Parathyroid adenoma (tissue), 2 donors: Measurements from ENCODE around the gene SREK1IP1.

Experiments used
- H2AFZ ChIP-seq: fragments of 300-600 bp; sonication (generic); one replicate; pipeline ENCODE4 v1.7.0; 2017; ENCODE audit warnings: antibody characterized with exemption, mild to moderate bottlenecking
- H3K27ac ChIP-seq: fragments of 300-600 bp; sonication (generic); one replicate; pipeline ENCODE4 v1.7.0; 2017
- H3K27me3 ChIP-seq: fragments of 300-600 bp; sonication (generic); one replicate; pipeline ENCODE4 v1.7.0; 2017; ENCODE audit warnings: low read length; ENCODE audit not compliant: control insufficient read depth, insufficient read depth
- H3K36me3 ChIP-seq: fragments of 300-600 bp; sonication (generic); one replicate; pipeline ENCODE4 v1.7.0; 2017; ENCODE audit warnings: low read length; ENCODE audit not compliant: control insufficient read depth, insufficient read depth
- H3K4me1 ChIP-seq: fragments of 300-600 bp; sonication (generic); one replicate; pipeline ENCODE4 v1.7.0; 2017; ENCODE audit warnings: control low read depth
- H3K4me2 ChIP-seq: fragments of 300-600 bp; sonication (generic); one replicate; pipeline ENCODE4 v1.7.0; 2017; ENCODE audit warnings: low read length
- H3K4me3 ChIP-seq: fragments of 300-600 bp; sonication (generic); one replicate; pipeline ENCODE4 v1.7.0; 2017; ENCODE audit warnings: low read depth, low read length
- H3K79me2 ChIP-seq: fragments of 300-600 bp; sonication (generic); one replicate; pipeline ENCODE4 v1.7.0; 2017; ENCODE audit warnings: control low read depth
- H3K9ac ChIP-seq: fragments of 300-600 bp; sonication (generic); one replicate; pipeline ENCODE4 v1.7.0; 2017; ENCODE audit warnings: mild to moderate bottlenecking
- H3K9me3 ChIP-seq: fragments of 300-600 bp; sonication (generic); one replicate; pipeline ENCODE4 v1.7.0; 2017; ENCODE audit warnings: low read length; ENCODE audit not compliant: control insufficient read depth
- CTCF ChIP-seq: fragments of 300-600 bp; sonication (generic); IDR thresholded peaks from one replicate; pipeline ENCODE4 v1.7.0; 2017; ENCODE audit warnings: antibody characterized with exemption, mild to moderate bottlenecking
- donor health status: primary hyperparathyroidism.

The SREK1IP1 gene

GRCh38 chr5:64682608-64683007 is 85.9 kb downstream of the SREK1IP1 start:
- Histone ChIP-seq H3K4me3 (no peak overlapping the region), H3K27me3 (no peaks in the 10 kb centered on the region), H3K9ac (no peak overlapping the region)

GRCh38 chr5:64680289-64680688 is 88.2 kb downstream of the SREK1IP1 start:
- no peaks in the 10 kb centered on the region for H3K36me3 ChIP-seq
- H3K4me3 ChIP-seq = no peak overlapping the region
- no peak overlapping the region for H3K27ac ChIP-seq
- H3K9ac ChIP-seq = no peak overlapping the region
- TF ChIP-seq CTCF = no peak
- no peaks in the 10 kb centered on the region for H3K4me1 ChIP-seq
- H2AFZ ChIP-seq = no peak overlapping the region
- H3K4me2 ChIP-seq = no peak overlapping the region
- no peaks in the 10 kb centered on the region for H3K9me3 ChIP-seq
- H3K79me2 ChIP-seq = no peaks in the 10 kb centered on the region
- no peaks in the 10 kb centered on the region for H3K27me3 ChIP-seq

More at GRCh38 chr5:64682608-64683007, 85.9 kb downstream of the SREK1IP1 start:
- H3K9me3 ChIP-seq = no peaks in the 10 kb centered on the region
- TF ChIP-seq CTCF = no peak
- H2AFZ ChIP-seq = no peak overlapping the region
- H3K27ac ChIP-seq = no peak overlapping the region
- H3K36me3 ChIP-seq = no peaks in the 10 kb centered on the region
- H3K4me1 ChIP-seq = no peaks in the 10 kb centered on the region
- H3K79me2 ChIP-seq = no peaks in the 10 kb centered on the region
- no peak overlapping the region for H3K4me2 ChIP-seq

- no peaks in the 10 kb centered on the region for H3K36me3 ChIP-seq
- H3K9me3 ChIP-seq = no peaks in the 10 kb centered on the region
- no peak overlapping the region for H3K27ac ChIP-seq
- no peaks in the 10 kb centered on the region for H3K79me2 ChIP-seq
- no peak overlapping the region for H2AFZ ChIP-seq
- no peak overlapping the region for H3K4me3 ChIP-seq
- no peaks in the 10 kb centered on the region for H3K27me3 ChIP-seq
- TF ChIP-seq CTCF = no peak
- no peaks in the 10 kb centered on the region for H3K4me1 ChIP-seq
- no peak overlapping the region for H3K4me2 ChIP-seq
- no peak overlapping the region for H3K9ac ChIP-seq
Observed at GRCh38 chr5:64678374-64678773, 90.1 kb downstream of the SREK1IP1 start.

GRCh38 chr5:64671678-64672077 is 96.8 kb downstream of the SREK1IP1 start:
- Histone ChIP-seq H2AFZ (no peak overlapping the region), H3K4me3 (no peak overlapping the region), H3K36me3 (no peaks in the 10 kb centered on the region), H3K27ac (no peak overlapping the region), H3K9me3 (no peaks in the 10 kb centered on the region), H3K79me2 (no peaks in the 10 kb centered on the region), H3K27me3 (no peaks in the 10 kb centered on the region), H3K4me2 (no peak overlapping the region), H3K4me1 (no peaks in the 10 kb centered on the region), H3K9ac (no peak overlapping the region)
- no peak for TF ChIP-seq CTCF

- no peak overlapping the region for H3K4me2 ChIP-seq
- H2AFZ ChIP-seq = no peak overlapping the region
- no peak overlapping the region for H3K9ac ChIP-seq
- no peak for TF ChIP-seq CTCF
- H3K36me3 ChIP-seq = no peaks in the 10 kb centered on the region
- H3K4me1 ChIP-seq = no peaks in the 10 kb centered on the region
- no peak overlapping the region for H3K27ac ChIP-seq
- H3K79me2 ChIP-seq = no peaks in the 10 kb centered on the region
- H3K9me3 ChIP-seq = no peaks in the 10 kb centered on the region
- no peak overlapping the region for H3K4me3 ChIP-seq
- H3K27me3 ChIP-seq = no peaks in the 10 kb centered on the region
Observed at GRCh38 chr5:64670277-64670676, 98.2 kb downstream of the SREK1IP1 start.
